OCI-LY3 (cell line): ENCODE data around the gene TUBGCP2.

ENCODE experiments used
- H2AFZ ChIP-seq: fragments of 200-600, 300-600 bp; shearing (Covaris generic); 2 replicates; pipeline ENCODE4 v1.6.0; 2014; ENCODE audit warnings: antibody characterized with exemption, low read depth, low read length
- H3K27ac ChIP-seq: fragments of 200-600, 300-600 bp; sonication (generic); 2 replicates; pipeline ENCODE4 v1.5.1; 2014; ENCODE audit warnings: mild to moderate bottlenecking, low read length, moderate library complexity, mixed read lengths
- H3K27me3 ChIP-seq: fragments of 200-600, 300-600 bp; sonication (generic); 2 replicates; pipeline ENCODE4 v1.6.1; 2014; ENCODE audit warnings: low read depth, low read length, mixed read lengths
- H3K36me3 ChIP-seq: fragments of 200-600, 300-600 bp; sonication (generic); replicated peaks from 2 replicates; pipeline ENCODE3; 2014; ENCODE audit warnings: low read depth, low read length, mixed read lengths
- H3K4me1 ChIP-seq: fragments of 300-600, 200-600 bp; sonication (generic); 2 replicates; pipeline ENCODE4 v1.6.1; 2014; ENCODE audit warnings: low read length, mixed read lengths
- H3K4me2 ChIP-seq: fragments of 200-600, 300-600 bp; sonication (generic); 2 replicates; pipeline ENCODE4 v1.6.1; 2014; ENCODE audit warnings: low read length, mixed read lengths
- H3K4me3 ChIP-seq: fragments of 300-600, 200-600 bp; sonication (generic); 2 replicates; pipeline ENCODE4 v1.5.1; 2014; ENCODE audit warnings: antibody characterized with exemption, mild to moderate bottlenecking, low read length, moderate library complexity
- H3K79me2 ChIP-seq: fragments of 300-600, 200-600 bp; shearing (Covaris generic); 2 replicates; pipeline ENCODE4 v1.6.1; 2014; ENCODE audit warnings: mild to moderate bottlenecking, low read length, mixed read lengths
- H3K9ac ChIP-seq: fragments of 300-600, 200-600 bp; shearing (Covaris generic); 2 replicates; pipeline ENCODE4 v1.6.0; 2014; ENCODE audit warnings: mild to moderate bottlenecking, low read length, moderate library complexity
- H3K9me3 ChIP-seq: fragments of 200-600, 300-600 bp; shearing (Covaris generic); 2 replicates; pipeline ENCODE4 v1.6.1; 2014; ENCODE audit warnings: low read length, mixed read lengths; ENCODE audit not compliant: insufficient read depth
- H4K20me1 ChIP-seq: fragments of 200-600, 300-600 bp; sonication (generic); 2 replicates; pipeline ENCODE4 v1.6.1; 2016; ENCODE audit warnings: low read length, mixed read lengths; ENCODE audit not compliant: insufficient read depth
- CTCF ChIP-seq: fragments of 200-600, 300-600 bp; sonication (generic); IDR thresholded peaks from 2 replicates; pipeline ENCODE4 v1.5.1; 2014; ENCODE audit warnings: antibody characterized with exemption, low read length, low read depth
- EZH2phosphoT487 ChIP-seq: fragments of 200-600 bp; shearing (Covaris generic); IDR thresholded peaks from 2 replicates; pipeline ENCODE4 v1.6.1; 2018; ENCODE audit warnings: antibody characterized with exemption, mixed run types, low read depth

Gene TUBGCP2

GRCh38 chr10:133263674-133264073 is 45.0 kb downstream of the TUBGCP2 start:
- H3K27me3 ChIP-seq, result no peaks in the 10 kb centered on the region
- H3K79me2 ChIP-seq, result no peaks in the 10 kb centered on the region
- no peak overlapping the region for H3K9ac ChIP-seq
- no peaks in the 10 kb centered on the region for H3K36me3 ChIP-seq
- H3K4me1 ChIP-seq, result peaks cover 17% of the 10 kb centered on the region
- no peaks in the 10 kb centered on the region for H3K9me3 ChIP-seq
- no peak overlapping the region for H3K4me3 ChIP-seq
- H4K20me1 ChIP-seq, result peaks cover 6% of the 10 kb centered on the region
- TF ChIP-seq EZH2phosphoT487, result no peak
- TF ChIP-seq CTCF, result no peak
- H3K27ac ChIP-seq, result no peak overlapping the region
- H2AFZ ChIP-seq, result no peak overlapping the region
- H3K4me2 ChIP-seq, result no peak overlapping the region

- no peak overlapping the region for H3K4me2 ChIP-seq
- peaks cover 27% of the 10 kb centered on the region for H3K4me1 ChIP-seq
- H4K20me1 ChIP-seq, result peaks cover 6% of the 10 kb centered on the region
- TF ChIP-seq CTCF, result no peak
- no peak for TF ChIP-seq EZH2phosphoT487
- no peak overlapping the region for H3K27ac ChIP-seq
- no peaks in the 10 kb centered on the region for H3K36me3 ChIP-seq
- no peak overlapping the region for H3K4me3 ChIP-seq
- no peak overlapping the region for H2AFZ ChIP-seq
- no peaks in the 10 kb centered on the region for H3K27me3 ChIP-seq
- H3K79me2 ChIP-seq, result no peaks in the 10 kb centered on the region
- no peak overlapping the region for H3K9ac ChIP-seq
- no peaks in the 10 kb centered on the region for H3K9me3 ChIP-seq
Measured at GRCh38 chr10:133262696-133263095, 46.0 kb downstream of the TUBGCP2 start.

- Histone ChIP-seq H3K4me3 (peak overlapping the region; percentile 90), H3K4me1 (peaks cover 35% of the 10 kb centered on the region), H3K79me2 (no peaks in the 10 kb centered on the region), H3K9ac (peak overlapping the region; percentile 88), H3K27ac (peak overlapping the region; percentile 67), H3K27me3 (no peaks in the 10 kb centered on the region), H2AFZ (0 out of 2 replicates have a peak overlapping the region, but pooled peaks have one; percentile 51), H3K4me2 (peak overlapping the region; percentile 96), H3K9me3 (no peaks in the 10 kb centered on the region), H3K36me3 (no peaks in the 10 kb centered on the region), H4K20me1 (peaks cover 6% of the 10 kb centered on the region)
- TF ChIP-seq EZH2phosphoT487 (no peak), CTCF (no peak)
Measured at GRCh38 chr10:133261726-133262325, 46.8 kb downstream of the TUBGCP2 start.

GRCh38 chr10:133260895-133261725 is 47.6 kb downstream of the TUBGCP2 start:
- H2AFZ ChIP-seq, result 0 out of 2 replicates have a peak overlapping the region, but pooled peaks have one; percentile 51
- TF ChIP-seq EZH2phosphoT487, result no peak
- no peak for TF ChIP-seq CTCF
- H3K4me2 ChIP-seq, result peak overlapping the region; percentile 96
- H3K4me1 ChIP-seq, result peaks cover 35% of the 10 kb centered on the region
- no peaks in the 10 kb centered on the region for H3K9me3 ChIP-seq
- H3K79me2 ChIP-seq, result no peaks in the 10 kb centered on the region
- no peaks in the 10 kb centered on the region for H3K27me3 ChIP-seq
- no peaks in the 10 kb centered on the region for H3K36me3 ChIP-seq
- peak overlapping the region; percentile 90 for H3K4me3 ChIP-seq
- peak overlapping the region; percentile 67 for H3K27ac ChIP-seq
- peak overlapping the region; percentile 88 for H3K9ac ChIP-seq
- H4K20me1 ChIP-seq, result peaks cover 6% of the 10 kb centered on the region
